NCI-H1092 (cell line): Measurements from ENCODE around the gene ANKS1B.
A peak's percentile ranks its signal among the peaks of the same experiment; 100 is the strongest.
"Not testable (repeated sequence)": the region's sequence is repeated elsewhere in the genome, so short reads cannot be mapped to it uniquely, and the experiment has no call there.

ENCODE experiments used
- DNase-seq: peaks from one replicate; lab custom pipeline; 2025; lab: John Stamatoyannopoulos, UW

Gene ANKS1B

DNA sequence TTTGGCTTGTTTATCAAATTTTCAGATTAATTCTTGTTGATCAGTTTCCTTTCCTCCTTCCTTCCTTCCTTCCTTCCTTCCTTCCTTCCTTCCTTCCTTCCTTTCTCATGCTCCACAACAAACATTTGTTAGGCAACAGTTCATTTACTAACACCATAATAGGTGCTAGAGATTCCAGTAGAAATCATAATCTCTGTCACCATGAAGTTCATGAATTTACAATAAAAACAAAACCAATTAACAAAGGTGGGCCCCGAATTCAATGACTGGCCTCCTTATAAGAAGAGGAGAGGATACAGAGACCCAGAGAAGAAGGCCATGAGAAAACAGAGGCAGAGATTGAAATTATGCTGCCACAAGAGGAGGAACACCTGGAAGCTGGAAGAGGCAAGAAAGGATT, 604.0 kb downstream of the ANKS1B start:
- DNase-seq: no peak

DNA sequence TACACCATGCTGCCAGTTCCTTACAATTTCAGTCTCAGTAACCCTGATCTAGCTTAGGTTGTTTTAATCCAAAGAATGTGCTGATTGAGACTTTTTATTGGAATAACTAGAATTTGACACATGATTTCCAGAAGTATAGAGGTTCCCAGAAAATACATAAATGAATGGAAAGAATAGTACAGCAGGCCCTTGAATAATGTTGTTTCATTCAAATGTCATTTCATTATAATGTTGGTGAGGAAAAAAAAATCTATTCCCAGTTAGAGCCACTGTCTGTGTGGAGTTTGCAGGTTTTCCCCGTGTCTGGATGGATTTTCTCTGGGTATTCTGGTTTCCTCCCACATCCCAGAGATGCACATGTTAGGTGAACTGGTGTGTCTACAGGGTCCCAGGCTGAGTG, 610.7 kb downstream of the ANKS1B start:
- no peak for DNase-seq

DNA sequence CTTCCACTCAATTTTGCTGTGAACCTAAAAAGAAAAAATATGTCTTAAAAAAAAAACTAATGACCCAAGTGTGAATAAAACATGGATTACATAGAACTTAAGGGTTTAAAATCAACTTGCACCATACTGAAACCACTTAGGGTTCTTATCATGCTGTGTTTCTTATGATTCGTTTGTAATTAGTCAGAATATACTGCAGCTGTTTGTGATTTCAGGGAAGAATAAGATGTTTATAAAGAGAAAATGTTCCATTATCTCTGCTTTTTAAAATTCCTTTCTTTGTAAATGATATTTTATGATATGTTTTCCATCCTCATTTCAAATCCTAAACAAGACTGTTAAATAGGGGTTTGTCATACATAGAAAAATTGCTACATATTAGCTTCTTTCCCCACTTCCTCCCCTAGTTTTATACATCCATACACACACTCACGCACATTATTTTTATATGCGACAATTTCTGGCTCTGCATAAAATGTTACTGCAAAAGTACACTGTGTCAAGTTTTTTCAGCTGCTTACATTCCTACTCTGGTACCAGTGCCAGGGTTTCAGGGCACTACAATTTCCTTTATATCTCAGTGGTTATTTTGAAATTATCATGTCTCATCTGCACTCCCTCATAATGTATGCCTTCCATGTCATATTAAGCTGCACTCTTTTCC, 612.3 kb downstream of the ANKS1B start:
- no peak for DNase-seq

DNA sequence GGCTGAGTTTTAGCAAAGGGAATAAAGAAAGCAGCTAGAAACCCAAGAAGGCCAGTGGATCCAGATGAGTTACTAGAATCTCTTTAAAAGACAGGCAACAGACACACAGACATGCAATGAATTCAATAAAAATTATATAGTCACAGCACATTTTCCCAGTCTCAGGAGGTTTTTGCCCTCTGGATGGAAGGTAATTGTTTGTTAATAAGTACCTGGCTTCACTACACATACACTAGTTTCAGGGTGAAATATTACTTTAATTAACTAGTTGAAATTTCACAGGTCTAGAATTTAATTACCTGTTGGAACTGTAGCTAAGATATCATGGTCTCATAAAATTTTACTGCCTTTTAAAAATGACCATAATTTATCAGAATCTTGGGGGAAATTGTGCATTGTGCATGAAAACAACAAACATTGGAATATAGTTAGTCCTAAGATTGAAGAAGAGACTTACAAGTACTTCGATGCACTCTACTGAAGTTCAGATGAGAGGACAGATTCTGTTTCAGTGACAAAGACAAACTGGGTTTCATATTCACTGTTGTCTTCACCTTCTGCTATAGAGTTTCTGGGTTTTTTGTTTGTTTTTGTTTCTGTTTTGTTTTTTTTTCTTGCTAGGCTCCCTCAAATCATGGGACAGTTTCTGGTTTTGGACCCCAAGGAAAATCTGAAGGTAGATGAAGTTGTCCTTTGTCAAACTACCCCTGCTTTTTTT, 614.2 kb downstream of the ANKS1B start:
- no peak for DNase-seq

DNA sequence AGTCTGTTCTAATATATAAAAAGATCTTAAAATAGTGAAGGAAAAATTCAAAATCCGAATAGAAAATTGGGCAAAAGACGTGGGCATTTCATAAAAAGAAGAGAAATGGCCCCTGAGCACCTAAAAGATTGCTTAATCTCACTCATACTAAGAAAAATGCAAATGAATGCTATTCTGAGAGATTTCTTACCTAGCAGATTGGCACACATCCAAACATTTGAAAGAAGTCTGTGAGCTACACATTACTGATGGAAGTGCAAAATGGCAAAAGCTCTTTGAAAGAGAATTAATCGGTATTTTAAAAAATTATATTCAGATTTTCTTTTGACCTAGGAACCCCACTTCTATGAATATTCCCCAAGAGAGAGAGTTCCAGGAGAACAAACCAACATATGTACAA, 617.6 kb downstream of the ANKS1B start:
- no peak for DNase-seq

DNA sequence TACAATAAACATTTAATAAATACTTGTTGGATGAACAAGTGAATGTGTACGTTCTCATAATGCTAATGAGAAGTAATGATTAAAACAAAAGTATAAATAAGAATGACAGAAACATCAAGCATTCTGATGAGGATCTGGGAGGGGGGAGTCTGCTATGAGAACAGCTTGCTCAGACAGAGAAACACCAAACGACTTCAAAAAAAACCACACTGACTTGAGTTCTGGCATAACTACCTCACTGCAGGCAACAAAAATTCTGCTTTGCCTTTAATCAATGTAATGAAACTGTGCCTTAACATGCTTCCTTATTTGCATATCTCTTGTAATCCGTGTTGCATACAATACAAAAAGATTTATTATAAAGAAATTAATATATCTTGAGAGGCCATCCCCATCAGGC, 632.5 kb downstream of the ANKS1B start:
- DNase-seq: no peak

DNA sequence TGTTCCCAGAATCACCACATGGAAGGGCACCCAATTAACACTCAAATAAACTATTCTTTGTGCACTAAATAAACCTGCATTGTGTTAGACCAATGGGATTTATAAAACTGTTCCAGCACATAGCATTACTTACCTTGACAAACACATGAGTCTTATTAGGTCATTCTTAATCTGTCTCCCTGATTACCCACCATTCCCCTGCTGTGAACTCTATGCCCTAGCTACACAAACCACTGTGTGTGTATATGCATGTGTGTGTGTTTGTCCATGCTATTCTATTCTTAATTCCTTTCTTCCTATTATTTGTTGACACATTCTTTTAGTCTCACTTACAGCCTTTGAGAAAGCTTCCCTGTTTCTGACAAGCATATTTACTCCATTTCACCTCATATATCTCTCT, 640.8 kb downstream of the ANKS1B start:
- no peak for DNase-seq

DNA sequence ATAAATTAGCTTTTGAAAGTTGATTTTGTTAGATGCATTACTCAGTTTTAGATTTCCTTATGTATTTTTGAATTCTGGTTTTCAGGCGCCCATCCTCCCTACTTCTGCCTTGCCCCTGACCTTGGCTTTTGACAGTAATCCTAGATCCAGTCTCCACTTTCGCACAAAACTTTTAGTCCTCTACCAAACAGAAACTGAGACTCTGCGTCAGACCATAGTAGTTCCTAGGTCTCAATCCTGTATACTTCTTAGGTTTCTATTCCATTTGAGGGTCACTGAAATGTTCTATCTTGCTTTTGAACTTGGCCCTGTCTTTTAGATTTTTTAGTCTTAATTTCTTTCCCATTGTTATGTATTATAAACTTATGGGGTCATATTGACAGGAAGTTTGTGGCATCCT, 645.1 kb downstream of the ANKS1B start:
- no peak for DNase-seq

DNA sequence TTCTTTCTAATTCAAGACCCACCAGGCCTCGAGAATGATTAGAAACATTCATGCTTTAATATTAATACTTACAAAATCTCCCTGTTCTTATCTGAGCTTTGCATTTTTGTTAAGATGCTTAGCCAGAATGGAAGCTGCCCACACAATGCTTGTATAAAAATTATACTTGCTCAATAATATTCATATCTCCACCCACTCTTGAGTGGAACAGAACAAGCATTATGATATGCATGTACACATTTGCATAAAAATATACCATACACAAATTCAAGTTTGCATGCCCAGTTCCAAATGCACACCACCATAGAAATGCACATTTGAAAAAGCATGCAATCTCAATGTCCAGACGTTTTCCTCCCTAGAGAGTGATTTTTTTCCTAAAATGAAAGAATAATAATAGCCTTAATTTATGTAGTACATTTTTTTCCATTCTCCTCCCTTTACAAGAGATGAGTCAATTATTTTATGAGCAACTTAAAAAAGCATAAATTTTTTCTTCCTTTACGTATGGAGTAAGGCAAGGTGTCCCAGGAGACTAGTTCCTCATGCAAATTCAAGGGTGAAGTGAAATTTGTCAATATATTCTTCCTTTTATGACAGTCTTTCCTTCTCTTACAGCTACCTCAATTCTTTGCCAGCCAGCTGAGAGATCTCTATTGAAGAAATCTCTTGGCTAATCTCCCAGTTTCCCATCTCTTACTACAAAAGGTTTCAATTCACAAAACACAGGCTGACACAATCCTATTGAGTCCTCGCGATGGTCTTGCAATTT, 650.3 kb downstream of the ANKS1B start:
- DNase-seq: peak; percentile 33

DNA sequence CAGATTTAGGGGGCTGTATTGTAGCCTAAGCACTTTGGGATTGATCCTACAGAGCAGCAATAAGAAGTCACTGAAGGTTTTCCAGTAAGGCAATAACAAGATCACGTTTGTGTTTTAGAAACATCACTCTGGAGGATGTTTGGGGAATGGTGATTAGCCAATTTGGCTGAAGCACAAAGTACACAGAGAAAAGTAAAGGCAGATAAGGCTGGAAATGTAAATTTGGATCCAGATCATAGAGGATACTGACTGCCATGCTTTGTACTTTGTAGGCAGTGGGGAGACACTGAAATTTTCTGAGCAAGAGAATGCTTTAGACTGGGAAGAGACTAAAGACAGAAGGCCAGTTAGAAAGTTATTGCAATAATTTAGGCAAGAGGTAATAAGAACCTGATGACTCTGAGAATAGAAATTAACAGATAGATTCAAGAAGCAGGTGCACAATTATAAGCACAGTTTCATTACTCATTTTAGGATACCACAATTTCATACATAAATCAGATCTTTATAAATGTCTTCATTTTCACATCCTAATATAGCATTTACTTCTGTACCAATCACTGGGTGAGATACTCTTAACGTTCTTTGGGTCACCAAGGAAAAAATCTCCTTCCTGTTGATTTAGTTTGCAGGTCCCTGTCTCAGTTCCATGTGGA, 651.7 kb downstream of the ANKS1B start:
- DNase-seq: no peak

DNA sequence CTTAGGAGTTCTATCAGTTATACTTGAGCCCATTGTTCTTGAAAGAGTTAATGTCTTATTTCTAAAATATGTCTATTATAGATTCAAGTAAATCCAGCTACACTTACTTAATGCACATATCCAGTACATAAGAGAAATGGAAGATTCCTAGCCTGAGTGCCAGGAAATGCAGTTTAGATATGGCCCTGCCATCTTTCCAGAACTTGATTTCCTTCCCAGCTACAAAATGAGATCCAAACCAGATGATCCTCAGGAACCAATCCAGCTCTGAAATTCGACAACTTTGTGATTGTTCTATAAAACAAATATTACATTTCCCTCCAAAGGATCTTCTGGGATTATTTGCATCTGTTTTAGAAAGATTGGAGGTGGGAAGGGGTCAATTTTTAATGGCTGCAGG, 654.5 kb downstream of the ANKS1B start:
- no peak for DNase-seq

DNA sequence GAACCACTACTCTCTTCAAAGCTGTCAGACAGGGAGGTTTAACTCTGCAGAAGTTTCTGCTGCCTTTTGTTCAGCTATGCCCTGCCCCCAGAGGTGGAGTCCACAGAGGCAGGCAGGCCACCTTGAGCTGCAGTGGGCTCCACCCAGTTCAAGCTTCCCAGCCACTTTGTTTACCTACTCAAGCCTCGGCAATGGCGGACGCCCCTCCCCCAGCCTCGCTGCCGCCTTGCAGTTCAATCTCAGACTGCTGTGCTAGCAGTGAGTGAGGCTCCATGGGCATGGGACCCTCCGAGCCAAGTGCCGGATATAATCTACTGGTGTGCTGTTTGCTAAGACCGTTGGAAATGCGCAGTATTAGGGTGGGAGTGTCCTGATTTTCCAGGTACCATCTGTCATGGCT, 663.5 kb downstream of the ANKS1B start:
- DNase-seq: not testable (repeated sequence)

DNA sequence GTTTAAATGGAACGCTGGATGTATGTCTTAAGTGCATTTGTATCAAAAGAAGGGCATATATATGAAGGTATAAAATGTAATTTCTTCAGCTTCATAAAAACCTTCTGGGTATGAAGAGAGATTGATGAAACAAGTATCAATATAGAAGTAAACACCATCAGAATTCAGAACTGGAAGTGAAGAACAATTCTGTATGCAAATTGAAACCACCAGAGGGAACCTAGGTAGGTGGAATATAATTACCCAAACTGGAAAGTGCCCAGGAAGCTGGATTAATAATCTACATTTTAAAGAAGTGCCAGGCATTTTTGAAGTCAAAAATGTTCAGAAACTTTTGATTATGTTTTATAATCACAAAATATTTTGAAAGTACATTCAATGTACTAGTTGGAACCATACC, 673.4 kb downstream of the ANKS1B start:
- no peak for DNase-seq

DNA sequence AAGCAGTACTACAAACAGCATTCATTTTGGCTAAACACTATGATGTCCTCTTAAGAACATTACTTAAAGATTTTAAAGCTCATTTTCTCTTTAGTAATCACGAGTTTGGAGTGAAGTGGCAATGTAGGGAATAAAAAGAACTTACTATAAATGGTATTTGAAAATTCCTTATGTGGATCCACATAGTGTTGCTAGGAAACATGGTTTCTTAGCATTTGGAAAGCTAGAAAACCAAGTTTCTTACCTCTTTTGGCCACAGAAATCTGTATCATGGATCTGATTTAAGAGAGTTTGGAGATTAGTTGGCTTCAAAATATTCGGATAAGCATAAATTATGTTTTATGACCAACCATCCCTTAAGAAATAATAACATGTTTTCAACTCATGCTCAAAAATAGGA, 674.9 kb downstream of the ANKS1B start:
- DNase-seq: no peak

DNA sequence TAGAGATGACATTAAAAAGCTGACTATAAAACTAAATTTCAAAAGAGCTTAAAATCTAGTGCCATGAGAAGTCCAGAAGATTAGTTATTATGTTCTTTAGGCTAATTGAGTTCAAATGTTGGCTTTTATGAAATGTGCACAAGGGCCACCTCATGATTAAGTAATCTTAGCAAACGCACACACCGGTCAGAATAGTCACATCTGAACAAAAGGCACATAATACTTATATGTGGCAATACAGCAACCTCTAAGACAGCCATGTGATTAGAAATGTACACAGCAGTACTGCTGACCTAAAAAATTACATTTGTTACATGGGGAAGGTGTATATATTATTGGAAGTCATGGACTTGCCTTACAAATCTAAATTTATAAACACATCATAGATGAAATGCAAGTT, 681.9 kb downstream of the ANKS1B start:
- DNase-seq: no peak

DNA sequence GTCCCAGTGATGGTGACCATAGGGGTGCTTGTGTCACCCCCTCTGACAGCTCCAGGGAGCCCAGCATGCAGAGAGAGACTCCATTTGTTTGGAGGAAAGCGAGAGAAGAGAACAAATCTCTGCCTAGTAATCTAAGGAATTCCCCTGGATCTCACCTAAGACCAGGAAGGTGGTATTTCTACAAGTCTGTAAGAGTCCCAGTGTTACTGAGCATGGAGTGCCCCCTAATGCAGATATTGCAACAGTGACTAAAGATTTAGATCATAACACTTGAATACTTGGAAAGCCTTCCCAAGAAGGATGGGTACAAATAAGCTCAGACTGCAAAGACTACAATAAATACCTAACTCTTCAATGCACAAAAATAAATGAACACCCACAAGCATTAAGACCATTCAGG, 697.6 kb downstream of the ANKS1B start:
- no peak for DNase-seq

DNA sequence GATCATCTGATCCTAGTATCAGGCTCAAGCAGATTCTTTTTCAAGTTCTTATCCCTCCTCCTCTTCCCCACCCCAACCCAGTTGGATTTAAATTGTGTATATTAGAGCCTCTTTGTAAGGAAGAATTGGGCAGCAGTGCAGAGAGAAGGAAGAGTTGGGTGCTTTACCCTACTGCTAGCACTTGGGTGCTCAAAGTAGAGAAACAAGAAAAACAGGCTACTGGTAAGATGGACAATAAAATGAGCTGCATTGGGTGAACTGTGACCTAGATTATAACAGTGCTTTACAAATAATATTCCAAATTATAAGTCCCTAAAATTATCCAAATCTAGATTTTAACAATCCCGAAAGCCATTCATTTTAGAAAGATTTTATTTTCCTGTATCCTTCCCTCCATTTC, 700.6 kb downstream of the ANKS1B start:
- no peak for DNase-seq

DNA sequence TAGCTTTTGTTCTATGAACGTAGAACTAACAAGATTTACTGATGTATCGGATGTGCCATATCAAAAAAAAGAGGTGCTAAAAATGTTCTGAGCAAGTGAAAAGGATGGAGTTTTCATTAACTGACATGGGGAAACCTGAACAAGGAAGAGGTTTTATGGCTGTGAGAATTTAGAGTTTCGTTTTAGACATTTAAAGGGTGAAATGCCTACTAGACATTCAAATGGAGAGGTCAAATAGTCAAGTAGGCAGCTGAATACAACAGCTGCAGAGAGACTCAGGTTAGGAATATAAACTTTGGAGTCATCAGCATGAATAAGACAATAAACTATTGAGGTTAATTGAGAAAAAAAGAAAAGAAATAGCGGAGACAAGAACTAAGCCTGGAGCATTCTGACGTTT, 702.1 kb downstream of the ANKS1B start:
- no peak for DNase-seq

DNA sequence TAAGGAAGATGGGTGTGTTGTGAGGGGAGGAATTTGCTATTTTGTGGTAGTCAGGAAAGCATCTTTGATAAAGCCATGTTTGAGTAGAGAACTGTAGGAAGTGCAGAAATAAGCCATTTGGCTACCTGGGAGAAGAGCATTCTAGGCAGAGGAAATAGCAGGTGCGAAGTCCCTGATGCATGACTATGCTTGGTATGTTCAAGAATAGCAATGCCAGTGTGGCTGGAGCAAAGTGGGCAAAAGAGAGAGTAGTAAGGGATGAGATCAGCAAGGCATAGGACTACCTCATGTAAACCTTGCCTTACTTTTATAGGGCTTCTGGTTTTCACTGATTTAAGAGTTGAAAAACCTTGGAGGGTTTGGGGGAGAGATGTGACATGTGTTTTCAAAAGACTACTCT, 702.6 kb downstream of the ANKS1B start:
- no peak for DNase-seq

DNA sequence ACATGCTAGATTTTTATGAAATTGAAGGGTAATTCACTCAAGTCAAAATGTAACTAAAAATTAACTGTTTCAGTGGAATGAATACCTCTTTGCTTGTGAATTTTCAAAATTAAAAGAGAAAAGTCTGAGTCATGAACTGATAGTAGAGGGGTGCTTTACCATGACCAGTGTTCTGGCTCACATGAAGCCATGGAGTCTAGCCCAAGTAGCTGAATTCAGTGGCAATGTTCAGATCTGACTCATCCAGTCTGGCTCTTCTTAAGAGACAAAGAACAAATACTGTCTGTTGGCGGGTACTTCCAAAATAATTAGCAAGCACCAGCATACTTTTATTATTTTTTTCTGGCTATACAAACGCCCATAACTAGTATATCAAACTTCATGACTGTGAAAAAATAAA, 703.5 kb downstream of the ANKS1B start:
- DNase-seq: no peak

DNA sequence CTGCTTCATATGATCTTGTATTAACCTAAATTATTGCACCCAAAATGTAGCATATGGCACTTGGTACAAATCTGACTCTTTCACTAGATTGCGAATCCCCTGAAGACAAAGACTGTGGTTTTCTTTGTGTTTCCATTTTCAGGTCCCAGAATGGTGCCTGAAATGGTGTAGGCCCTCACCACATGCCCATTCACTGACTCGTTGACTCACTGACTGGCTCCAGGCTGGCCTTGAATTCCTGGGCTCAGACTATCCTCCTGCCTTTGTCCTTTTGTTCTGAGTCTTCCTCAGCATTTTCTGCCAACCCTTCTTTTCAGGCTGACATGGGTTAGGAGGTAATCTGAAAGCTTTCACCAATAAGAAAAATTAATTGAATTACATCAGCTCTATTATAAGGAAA, 705.8 kb downstream of the ANKS1B start:
- no peak for DNase-seq

DNA sequence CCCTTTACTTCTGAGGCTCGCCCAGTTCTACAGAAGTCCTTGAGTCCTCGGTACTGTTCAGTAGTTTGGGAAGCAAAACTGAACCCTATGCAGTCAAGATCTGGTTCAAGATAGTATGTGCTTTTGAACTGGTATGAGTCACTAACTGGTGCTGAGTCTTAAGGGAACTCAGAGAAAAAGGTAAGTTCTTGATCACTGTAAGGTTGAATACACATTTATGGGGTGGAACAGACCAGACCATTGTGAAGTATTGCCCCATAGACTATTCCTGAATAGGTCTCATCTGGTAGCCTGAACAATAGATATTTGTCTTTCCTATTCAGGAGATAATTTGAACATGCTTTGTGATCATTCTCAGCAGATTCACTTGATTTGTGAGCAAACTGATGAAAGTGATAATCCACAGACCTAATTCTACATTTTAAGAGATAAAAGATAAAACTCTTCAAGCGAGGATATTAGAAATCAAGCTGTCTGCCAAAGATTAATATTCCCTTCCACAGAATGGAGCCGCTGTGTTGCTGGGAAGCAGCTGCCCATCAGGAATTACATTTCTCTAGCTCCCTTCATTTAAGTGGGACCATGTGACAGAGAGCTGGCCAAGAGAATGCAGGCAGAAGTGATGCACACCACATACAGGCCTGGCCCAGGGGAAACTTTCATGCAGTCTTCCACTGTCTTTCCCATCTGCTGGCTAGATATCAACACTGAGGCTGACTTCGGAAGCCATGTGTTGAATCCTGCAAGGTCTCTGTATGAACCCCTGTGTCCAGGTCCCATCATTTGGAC, 707.0 kb downstream of the ANKS1B start:
- DNase-seq: no peak
